Thoracic aorta (tissue), 2 donors: ENCODE results near the gene MINDY4. TPM values are rescaled to one million over a fixed set of nuclear protein-coding genes. Genes with fewer than 3 reads are reported as not detected.

Source experiments
- ATAC-seq: fragments of 150-250 bp; one replicate; pipeline ENCODE4 v1.8.0; 2017; ENCODE audit warnings: low read depth; ENCODE audit not compliant: insufficient number of reproducible peaks, low FRiP score
- DNase-seq: peaks from one replicate; pipeline ENCODE4 v3.0.0-alpha.2; 2020; ENCODE audit warnings: low spot score
- H3K27ac ChIP-seq, 2 donors: fragments of 200-600 bp; sonication (generic); 1 replicate in 1 of 2; 2 replicates in 1 of 2; pipeline ENCODE4 v1.5.1; 2016; ENCODE audit warnings: mild to moderate bottlenecking in 2 of 2, moderate library complexity in 2 of 2
- H3K27me3 ChIP-seq: fragments of 200-600 bp; sonication (generic); replicated peaks from 2 replicates; pipeline ENCODE4 v1.6.0; 2016; ENCODE audit warnings: mild to moderate bottlenecking; ENCODE audit not compliant: insufficient read depth
- H3K36me3 ChIP-seq: fragments of 200-600 bp; sonication (generic); one replicate; pipeline ENCODE4 v1.5.1; 2016
- H3K4me1 ChIP-seq, 2 donors: fragments of 200-600 bp; sonication (generic); 1 replicate in 1 of 2; 2 replicates in 1 of 2; pipeline versions ENCODE4 v1.5.1 to v1.6.0; 2016; ENCODE audit warnings: low read depth in 2 of 2, mild to moderate bottlenecking in 1 of 2; ENCODE audit not compliant: control insufficient read depth in 1 of 2
- H3K4me3 ChIP-seq: fragments of 200-600 bp; sonication (generic); 2 replicates; pipeline ENCODE4 v1.5.1; 2016; ENCODE audit warnings: mild to moderate bottlenecking
- H3K9me3 ChIP-seq: fragments of 200-600 bp; sonication (generic); 2 replicates; pipeline ENCODE4 v1.5.1; 2016
- CTCF ChIP-seq: fragments of 200-600 bp; sonication (generic); IDR thresholded peaks from one replicate; pipeline ENCODE4 v1.5.1; 2019; ENCODE audit warnings: antibody characterized with exemption
- total RNA-seq, 2 donors: library from RNA; depleted of rRNA; stranded (reverse); fragments of >200 nt; gene quantifications; one replicate each; pipeline versions ENCODE4 v1.1.0 to v1.2.3, GENCODE V29; 2016

MINDY4 gene
- total RNA-seq, 2 donors from 2014 or later: 32.0 to 44.0 TPM

DNA sequence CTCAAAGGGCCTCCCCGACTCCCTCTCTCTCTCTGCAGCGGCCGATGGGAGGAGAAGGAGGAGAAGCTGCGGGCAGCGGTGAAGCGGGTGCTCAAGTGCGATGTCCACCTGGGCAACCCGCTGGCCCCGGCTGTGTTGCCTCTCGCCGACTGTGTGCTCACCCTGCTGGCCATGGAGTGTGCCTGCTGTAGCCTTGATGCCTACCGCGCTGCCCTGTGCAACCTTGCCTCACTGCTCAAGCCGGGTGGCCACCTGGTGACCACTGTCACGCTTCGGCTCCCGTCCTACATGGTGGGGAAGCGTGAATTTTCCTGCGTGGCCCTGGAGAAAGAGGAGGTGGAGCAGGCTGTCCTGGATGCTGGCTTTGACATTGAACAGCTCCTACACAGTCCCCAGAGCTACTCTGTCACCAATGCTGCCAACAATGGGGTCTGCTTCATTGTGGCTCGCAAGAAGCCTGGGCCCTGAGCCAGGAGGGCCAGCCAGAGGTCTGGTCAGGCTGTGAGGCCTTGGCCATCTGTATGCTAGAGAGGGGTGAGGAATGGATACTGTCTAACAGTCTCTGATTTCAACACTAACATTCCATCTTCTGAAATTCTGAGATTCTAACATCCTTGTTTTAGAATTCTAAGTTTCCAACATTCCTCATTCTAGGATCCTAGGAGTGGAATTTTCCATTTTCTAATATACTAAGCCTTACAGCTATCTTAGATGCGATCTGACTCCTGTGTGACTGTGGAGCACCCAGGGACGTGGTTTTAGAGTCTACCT is 15.6 kb upstream of the MINDY4 start:
- no peak for DNase-seq
- peaks cover 35 to 90% of the 10 kb centered on the region in 2 donors for H3K4me1 ChIP-seq
- H3K4me3 ChIP-seq: peak overlapping the region; percentile 67
- peak overlapping the region; percentile 67 to 96 for H3K27ac ChIP-seq
- H3K27me3 ChIP-seq: no peaks in the 10 kb centered on the region
- no peak for ATAC-seq
- no peaks in the 10 kb centered on the region for H3K9me3 ChIP-seq
- TF ChIP-seq CTCF: peak; percentile 15
- H3K36me3 ChIP-seq: peaks cover 9% of the 10 kb centered on the region

- H3K36me3 ChIP-seq: peaks cover 9% of the 10 kb centered on the region
- no peak for ATAC-seq
- no peak for TF ChIP-seq CTCF
- peak overlapping the region; percentile 4 to 43 for H3K27ac ChIP-seq
- no peaks in the 10 kb centered on the region for H3K27me3 ChIP-seq
- no peak for DNase-seq
- no peaks in the 10 kb centered on the region for H3K9me3 ChIP-seq
- H3K4me1 ChIP-seq: peaks cover 38 to 90% of the 10 kb centered on the region in 2 donors
- H3K4me3 ChIP-seq: no peak overlapping the region
Measured at GRCh38 chr7:30757342-30757692, 13.9 kb upstream of the MINDY4 start.

GRCh38 chr7:30760514-30761213 is 10.6 kb upstream of the MINDY4 start:
- H3K4me3 ChIP-seq: no peak overlapping the region
- peak overlapping the region; percentile 68 to 82 for H3K27ac ChIP-seq
- no peaks in the 10 kb centered on the region for H3K27me3 ChIP-seq
- DNase-seq (no peak), ATAC-seq (no peak)
- H3K4me1 ChIP-seq: peaks cover 50 to 89% of the 10 kb centered on the region in 2 donors
- no peak for TF ChIP-seq CTCF
- peaks cover 9% of the 10 kb centered on the region for H3K36me3 ChIP-seq
- no peaks in the 10 kb centered on the region for H3K9me3 ChIP-seq

- Histone ChIP-seq H3K4me3 (no peak overlapping the region), H3K27ac (peak overlapping the region; percentile 68 to 82), H3K36me3 (peaks cover 9% of the 10 kb centered on the region), H3K27me3 (no peaks in the 10 kb centered on the region), H3K9me3 (no peaks in the 10 kb centered on the region), H3K4me1 (peaks cover 53 to 91% of the 10 kb centered on the region in 2 donors)
- DNase-seq: no peak
- TF ChIP-seq CTCF: no peak
- ATAC-seq: no peak
Measured at GRCh38 chr7:30761214-30762156, 9.7 kb upstream of the MINDY4 start.
